Transverse colon (tissue), 4 donors: ENCODE measurements around the gene ACVR1B. TPM values are rescaled to one million over a fixed set of nuclear protein-coding genes. Genes with fewer than 3 reads are reported as not detected.
A peak's percentile ranks its signal among the peaks of the same experiment; 100 is the strongest.

Source experiments
- DNase-seq: peaks from one replicate; pipeline ENCODE4 v3.0.0-alpha.2; 2019
- H3K27ac ChIP-seq, 4 donors: fragments of 200-600 bp; sonication (generic); 2 replicates each; pipeline ENCODE4 v1.5.1; 2016 to 2018; ENCODE audit warnings: inconsistent platforms in 4 of 4
- H3K27me3 ChIP-seq: fragments of 200-600 bp; sonication (generic); 2 replicates; pipeline ENCODE4 v1.5.1; 2017; ENCODE audit warnings: inconsistent platforms
- H3K36me3 ChIP-seq, 4 donors: fragments of 200-600 bp; sonication (generic); 2 replicates each; pipeline ENCODE4 v1.5.1; 2017 to 2019; ENCODE audit warnings: inconsistent platforms in 4 of 4
- H3K4me1 ChIP-seq, 4 donors: fragments of 200-600 bp; sonication (generic); 2 replicates each; pipeline ENCODE4 v1.5.1; 2017 to 2020; ENCODE audit warnings: inconsistent platforms in 4 of 4
- H3K4me3 ChIP-seq, 4 donors: fragments of 200-600 bp; sonication (generic); 1 replicate in 1 of 4; 2 replicates in 3 of 4; pipeline versions ENCODE4 v1.5.1 to v1.6.1; 2017 to 2019; ENCODE audit warnings: inconsistent platforms in 4 of 4
- H3K9me3 ChIP-seq, 2 donors: fragments of 200-600 bp; sonication (generic); 2 replicates each; pipeline ENCODE4 v1.5.1; 2017 to 2019; ENCODE audit warnings: inconsistent platforms in 2 of 2
- EP300 ChIP-seq: sonication (generic); formaldehyde crosslinking; IDR thresholded peaks from one replicate; pipeline ENCODE4 v1.6.1; 2017; ENCODE audit warnings: antibody characterized with exemption, low read depth
- POLR2A ChIP-seq: fragments of 450-650 bp; IDR thresholded peaks from one replicate; pipeline ENCODE4 v1.6.1; 2016; ENCODE audit warnings: antibody characterized with exemption, mild to moderate bottlenecking, moderate library complexity
- POLR2AphosphoS5 ChIP-seq, 3 donors: sonication (generic); formaldehyde crosslinking; IDR thresholded peaks; one replicate each; pipeline ENCODE4 v1.6.1; 2016; ENCODE audit warnings: antibody characterized with exemption in 3 of 3
- WGBS, 2 donors: methylation state at CpG; one replicate each; pipeline ENCODE4 v1.1.5; 2018; ENCODE audit warnings: low coverage in 1 of 2; 5-methylcytosine and 5-hydroxymethylcytosine counted together
- in situ Hi-C, 4 donors: fragments of 200-750 bp; cut with MboI; loops; one replicate each; pipeline versions ENCODE4 v1.15.0 to v1.15.1; 2017; ENCODE audit warnings: low sequenced_read_pairs in 3 of 4, low pct_ligation_motif_present in 1 of 4, low pct_unique_long_range_greater_than_20kb in 1 of 4
- intact Hi-C: fragments of 100-400 bp; cut with DNase I; formaldehyde crosslinking; loops from one replicate; pipeline ENCODE4 v1.15.1; 2023; ENCODE audit warnings: low total_unique reads
- total RNA-seq, 4 donors: library from RNA; depleted of rRNA; stranded (reverse); fragments of >200 nt; gene quantifications; one replicate each; pipeline ENCODE4 v1.1.0, GENCODE V29; 2016
- TF ChIP-seq, protein P1 (sequence below), 5 experiments: fragments of 200-600 bp in 3 of 5; fragments of 450-650 bp in 2 of 5; sonication (generic) in 3 of 5; IDR thresholded peaks; 1 replicate in 2 of 5; 2 replicates in 3 of 5; pipeline ENCODE4 v1.5.1; 2016 to 2017; ENCODE audit warnings: antibody characterized with exemption in 5 of 5, inconsistent platforms in 3 of 5, mild to moderate bottlenecking in 2 of 5, moderate library complexity in 1 of 5

Gene ACVR1B
- total RNA-seq, 4 donors from 2014 or later: 22.5 to 96.9 (median 68.7) TPM

DNA sequence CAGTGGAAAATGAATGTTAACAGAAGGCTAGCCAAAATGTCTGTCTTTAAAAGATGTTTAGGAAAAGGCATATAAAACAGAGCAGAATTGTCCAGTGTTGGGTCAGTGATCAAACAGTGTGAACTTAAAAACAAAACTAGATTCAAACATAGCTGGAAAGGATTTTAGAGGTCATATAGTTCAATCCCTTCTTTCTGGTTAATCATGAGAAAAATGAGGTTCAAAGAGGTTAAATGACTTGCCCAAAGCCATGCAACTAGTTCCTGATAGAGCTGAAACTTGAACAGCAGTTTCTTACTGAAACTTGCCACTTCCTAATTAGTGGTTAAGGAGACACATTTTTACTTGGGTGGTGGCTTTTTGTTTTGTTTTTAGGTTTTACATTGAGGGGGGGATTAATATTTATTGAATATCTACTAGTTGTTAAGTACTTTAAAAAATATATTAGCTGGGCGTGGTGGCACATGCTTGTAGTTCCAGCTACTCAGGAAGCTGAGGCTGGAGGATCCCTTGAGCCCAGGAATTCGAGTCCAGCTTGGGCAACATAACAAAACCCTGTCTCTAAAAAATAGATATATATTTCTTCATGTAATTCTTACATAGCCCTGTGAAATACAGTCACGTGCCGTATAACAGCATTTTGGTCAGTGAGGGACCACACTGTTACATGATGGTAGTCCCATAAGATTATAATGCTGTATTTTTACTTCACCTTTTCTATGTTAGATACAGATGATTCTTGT is 20.4 kb downstream of the ACVR1B start:
- no peaks in the 10 kb centered on the region for H3K9me3 ChIP-seq
- H3K36me3 ChIP-seq: peaks cover 0 to 10% (median 3%) of the 10 kb centered on the region in 4 donors
- in situ Hi-C loops: loop anchor here in 1 of 4 donors (10.0 kb wide), 1 partner anchor 47 kb away; no protein-coding TSS in a partner anchor
- peaks cover 11 to 57% (median 42%) of the 10 kb centered on the region in 4 donors for H3K4me1 ChIP-seq
- no peak for DNase-seq
- H3K4me3 ChIP-seq: no peak overlapping the region
- WGBS, 2 donors: 54 to 57% methylated on average over 4 of the region's 4 CpGs
- TF ChIP-seq EP300 (no peak), POLR2A (no peak), POLR2AphosphoS5 (IDR thresholded peaks at IDR 0.05) (no peak)
- TF ChIP-seq, protein P1, sequence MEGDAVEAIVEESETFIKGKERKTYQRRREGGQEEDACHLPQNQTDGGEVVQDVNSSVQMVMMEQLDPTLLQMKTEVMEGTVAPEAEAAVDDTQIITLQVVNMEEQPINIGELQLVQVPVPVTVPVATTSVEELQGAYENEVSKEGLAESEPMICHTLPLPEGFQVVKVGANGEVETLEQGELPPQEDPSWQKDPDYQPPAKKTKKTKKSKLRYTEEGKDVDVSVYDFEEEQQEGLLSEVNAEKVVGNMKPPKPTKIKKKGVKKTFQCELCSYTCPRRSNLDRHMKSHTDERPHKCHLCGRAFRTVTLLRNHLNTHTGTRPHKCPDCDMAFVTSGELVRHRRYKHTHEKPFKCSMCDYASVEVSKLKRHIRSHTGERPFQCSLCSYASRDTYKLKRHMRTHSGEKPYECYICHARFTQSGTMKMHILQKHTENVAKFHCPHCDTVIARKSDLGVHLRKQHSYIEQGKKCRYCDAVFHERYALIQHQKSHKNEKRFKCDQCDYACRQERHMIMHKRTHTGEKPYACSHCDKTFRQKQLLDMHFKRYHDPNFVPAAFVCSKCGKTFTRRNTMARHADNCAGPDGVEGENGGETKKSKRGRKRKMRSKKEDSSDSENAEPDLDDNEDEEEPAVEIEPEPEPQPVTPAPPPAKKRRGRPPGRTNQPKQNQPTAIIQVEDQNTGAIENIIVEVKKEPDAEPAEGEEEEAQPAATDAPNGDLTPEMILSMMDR (IDR thresholded peaks at IDR 0.05): no peak
- H3K27me3 ChIP-seq: no peaks in the 10 kb centered on the region
- H3K27ac ChIP-seq: peak overlapping the region in 3 of 4 donors; percentile 18 to 45 (median 32)
- intact Hi-C loops: no loop called here

DNA sequence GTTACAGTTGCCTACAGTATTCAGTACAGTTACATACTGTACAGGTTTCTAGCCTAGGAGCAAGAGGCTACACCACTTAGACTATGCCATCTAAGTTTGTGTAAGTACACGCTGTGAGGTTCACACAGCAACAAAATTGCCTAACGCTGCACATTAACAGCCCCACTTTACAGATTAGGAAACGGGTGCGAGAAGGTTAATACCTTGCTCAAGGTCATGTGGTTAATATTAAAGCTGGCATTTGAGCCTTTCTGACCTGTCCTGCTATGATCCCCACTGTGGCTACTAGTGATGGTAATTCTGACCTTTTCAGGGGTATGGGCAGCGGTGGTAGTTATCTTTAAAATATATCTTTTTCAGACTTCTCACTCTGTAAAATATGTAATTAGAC is 20.9 kb downstream of the ACVR1B start:
- in situ Hi-C loops (loop anchor here in 1 of 4 donors (10.0 kb wide), 1 partner anchor 48 kb away; no protein-coding TSS in a partner anchor), intact Hi-C loops (no loop called here)
- Histone ChIP-seq H3K4me1 (peaks cover 11 to 57% (median 42%) of the 10 kb centered on the region in 4 donors), H3K27ac (peak overlapping the region; percentile 11 to 45 (median 25)), H3K9me3 (no peaks in the 10 kb centered on the region), H3K4me3 (no peak overlapping the region), H3K36me3 (peaks cover 0 to 14% (median 3%) of the 10 kb centered on the region in 4 donors), H3K27me3 (no peaks in the 10 kb centered on the region)
- TF ChIP-seq, protein P1 (IDR thresholded peaks at IDR 0.05): no peak
- no peak for TF ChIP-seq EP300
- no peak for TF ChIP-seq POLR2AphosphoS5 (IDR thresholded peaks at IDR 0.05)
- 52 to 61% methylated on average over 5 of the region's 5 CpGs for WGBS, 2 donors
- no peak for DNase-seq

DNA sequence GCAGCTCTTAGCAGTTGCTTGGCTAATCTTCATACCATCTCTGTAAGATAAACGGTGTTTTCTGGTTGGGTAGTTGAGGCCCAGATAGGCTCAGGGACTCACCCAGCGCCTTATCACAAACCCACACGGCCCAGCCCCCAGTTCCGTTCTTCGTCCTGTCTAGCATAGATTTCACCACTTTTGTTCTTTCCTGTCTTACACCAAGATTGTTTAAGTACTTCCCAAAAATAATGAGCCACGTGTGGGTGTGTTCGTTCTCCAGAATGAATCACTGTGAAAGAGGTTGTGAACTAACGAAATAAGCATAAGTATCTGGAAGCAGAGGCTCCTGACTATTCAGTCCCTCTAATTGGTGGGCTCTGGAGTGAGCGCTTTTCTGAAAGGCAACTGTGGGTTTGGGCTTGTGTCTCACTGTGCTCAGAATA is 21.4 kb downstream of the ACVR1B start:
- Histone ChIP-seq H3K4me3 (no peak overlapping the region), H3K4me1 (peaks cover 11 to 57% (median 42%) of the 10 kb centered on the region in 4 donors), H3K27me3 (no peaks in the 10 kb centered on the region), H3K9me3 (no peaks in the 10 kb centered on the region), H3K36me3 (peaks cover 0 to 17% (median 3%) of the 10 kb centered on the region in 4 donors), H3K27ac (peak overlapping the region in 3 of 4 donors; percentile 11 to 45 (median 32))
- intact Hi-C loops: no loop called here
- WGBS, 2 donors: 56 to 62% methylated on average over 7 to 9 of the region's 9 CpGs
- DNase-seq: peak; percentile 45
- in situ Hi-C loops: loop anchor here in 1 of 4 donors (10.0 kb wide), 1 partner anchor 48 kb away; no protein-coding TSS in a partner anchor
- TF ChIP-seq EP300 (no peak), POLR2AphosphoS5 (IDR thresholded peaks at IDR 0.05) (no peak), POLR2A (no peak)
- TF ChIP-seq, protein P1 (IDR thresholded peaks at IDR 0.05): no peak

DNA sequence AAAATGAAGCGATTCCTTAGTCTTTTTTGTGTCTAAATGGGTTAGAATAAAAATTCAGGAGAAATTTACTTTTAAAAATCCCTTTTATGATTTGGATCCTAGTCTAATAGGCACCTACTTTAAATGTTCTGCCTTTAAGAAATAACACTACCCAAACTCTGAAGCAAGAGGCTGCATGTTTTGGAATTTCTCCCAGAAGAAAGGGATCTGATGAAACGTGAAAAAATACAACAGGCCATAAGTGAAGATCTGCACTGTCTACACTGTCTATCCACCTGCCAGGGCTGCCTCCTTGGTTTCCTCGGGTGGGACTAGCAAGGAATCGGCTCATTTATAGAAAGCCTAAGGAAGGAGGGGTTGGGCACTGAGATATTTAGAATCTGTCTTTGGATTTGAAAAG is 22.1 kb downstream of the ACVR1B start:
- 73 to 80% methylated on average over 4 of the region's 4 CpGs for WGBS, 2 donors
- no peak for DNase-seq
- no peak overlapping the region for H3K4me3 ChIP-seq
- peaks cover 0 to 19% (median 3%) of the 10 kb centered on the region in 4 donors for H3K36me3 ChIP-seq
- H3K9me3 ChIP-seq: no peaks in the 10 kb centered on the region
- in situ Hi-C loops (loop anchor here in 1 of 4 donors (10.0 kb wide), 1 partner anchor 49 kb away; no protein-coding TSS in a partner anchor), intact Hi-C loops (no loop called here)
- TF ChIP-seq EP300 (no peak), POLR2A (no peak), POLR2AphosphoS5 (IDR thresholded peaks at IDR 0.05) (no peak)
- TF ChIP-seq, protein P1 (IDR thresholded peaks at IDR 0.05): no peak
- H3K4me1 ChIP-seq: peaks cover 11 to 57% (median 42%) of the 10 kb centered on the region in 4 donors
- H3K27ac ChIP-seq: peak overlapping the region in 3 of 4 donors; percentile 0 to 45 (median 32)
- no peaks in the 10 kb centered on the region for H3K27me3 ChIP-seq
